PC-9 (cell line): ENCODE results near the gene DENND4A. TPM values are rescaled to one million over a fixed set of nuclear protein-coding genes. Genes with fewer than 3 reads are reported as not detected.
"Not testable (repeated sequence)": the region's sequence is repeated elsewhere in the genome, so short reads cannot be mapped to it uniquely, and the experiment has no call there.

Experiments used
- BruUV-seq: library from RNA; stranded (reverse); fragments of 400-500 nt; replicated peaks from 2 replicates; lab custom pipeline; 2021; lab: Mats Ljungman, UMichigan
- CTCF ChIA-PET: fragments of 300-600 bp; sonication (Branson Sonifier 250); formaldehyde crosslinking; loops from one replicate; lab custom pipeline; 2022; ENCODE audit warnings: antibody characterized with exemption; lab: Charles Lee
- POLR2A ChIA-PET: fragments of 300-600 bp; sonication (Branson Sonifier 250); formaldehyde crosslinking; loops from one replicate; lab custom pipeline; 2022; ENCODE audit warnings: antibody characterized with exemption; ENCODE audit not compliant: unreplicated experiment; lab: Charles Lee
- DNase-seq, 2 experiments: peaks; one replicate each; pipeline versions ENCODE4 v3.0.0 to v3.0.0-alpha.2; 2015 to 2022; ENCODE audit warnings: mixed read lengths in 1 of 2
- H2AFZ ChIP-seq: fragments of 200-600 bp; sonication (generic); 2 replicates; pipeline ENCODE4 v1.8.1; 2017; ENCODE audit warnings: antibody characterized with exemption
- H3F3A ChIP-seq: fragments of 200-600 bp; sonication (generic); 2 replicates; pipeline ENCODE4 v1.8.1; 2017; ENCODE audit warnings: antibody characterized with exemption, mild to moderate bottlenecking, low read depth; ENCODE audit not compliant: insufficient read depth
- H3K27ac ChIP-seq: fragments of 200-600 bp; sonication (generic); 2 replicates; pipeline ENCODE4 v1.6.1; 2016; ENCODE audit warnings: mixed run types
- H3K27me3 ChIP-seq: fragments of 200-600 bp; sonication (generic); 2 replicates; pipeline ENCODE4 v1.6.1; 2016; ENCODE audit warnings: low read depth, mixed run types; ENCODE audit not compliant: insufficient read depth
- H3K36me3 ChIP-seq: fragments of 200-600 bp; sonication (generic); 2 replicates; pipeline ENCODE4 v1.6.1; 2016; ENCODE audit warnings: low read depth, mixed run types
- H3K4me1 ChIP-seq: fragments of 200-600 bp; sonication (generic); replicated peaks from 2 replicates; pipeline ENCODE4 v1.6.1; 2016; ENCODE audit warnings: mixed run types; ENCODE audit not compliant: insufficient read depth
- H3K4me2 ChIP-seq: fragments of 200-600 bp; sonication (generic); 2 replicates; pipeline ENCODE4 v1.6.1; 2017; ENCODE audit warnings: mixed run types
- H3K4me3 ChIP-seq: fragments of 200-600 bp; sonication (generic); 2 replicates; pipeline ENCODE4 v1.6.1; 2016; ENCODE audit warnings: mixed run types
- H3K79me2 ChIP-seq: fragments of 200-600 bp; sonication (generic); 2 replicates; pipeline ENCODE4 v1.6.1; 2017; ENCODE audit warnings: low read depth, mixed run types
- H3K9me2 ChIP-seq: fragments of 200-600 bp; sonication (generic); 2 replicates; pipeline ENCODE4 v1.8.1; 2017; ENCODE audit warnings: mild to moderate bottlenecking; ENCODE audit not compliant: insufficient read depth
- H3K9me3 ChIP-seq: fragments of 200-600 bp; sonication (generic); 2 replicates; pipeline ENCODE4 v1.8.1; 2016; ENCODE audit warnings: low read depth; ENCODE audit not compliant: insufficient read depth
- H4K20me1 ChIP-seq: fragments of 200-600 bp; sonication (generic); 2 replicates; pipeline ENCODE4 v1.8.1; 2017; ENCODE audit not compliant: insufficient read depth
- CTCF ChIP-seq: fragments of 200-600 bp; sonication (generic); conservative IDR thresholded peaks from 2 replicates; pipeline ENCODE4 v1.6.1; 2017; ENCODE audit warnings: mixed run types, antibody characterized with exemption, mild to moderate bottlenecking, moderate library complexity
- EZH2 ChIP-seq: fragments of 200-600 bp; sonication (generic); IDR thresholded peaks from 2 replicates; pipeline ENCODE4 v1.8.0; 2017; ENCODE audit warnings: antibody characterized with exemption, low read depth
- intact Hi-C: fragments of 100-400 bp; cut with micrococcal nuclease; formaldehyde crosslinking; loops from one replicate; pipeline ENCODE4 v1.10.0; 2022; ENCODE audit not compliant: unreplicated experiment
- total RNA-seq: library from RNA; stranded (reverse); gene quantifications from 2 replicates; pipeline ENCODE4 v1.2.3, GENCODE V29; 2021

The DENND4A gene
- total RNA-seq, 1 experiment from 2014 or later, result 16.3 TPM

GRCh38 chr15:65818927-65819562 is 27.0 kb upstream of the DENND4A start:
- H3K4me1 ChIP-seq, result no peaks in the 10 kb centered on the region
- no peak overlapping the region for H3K4me2 ChIP-seq
- DNase-seq, result no peak
- H3K27ac ChIP-seq, result no peak overlapping the region
- intact Hi-C loops, result no loop called here
- no peaks in the 10 kb centered on the region for H3K9me2 ChIP-seq
- H3F3A ChIP-seq, result 0 out of 2 replicates have a peak, but pooled peaks cover under 1% of the 10 kb centered on the region
- no TSS peak for BruUV-seq
- ChIA-PET CTCF (no interaction called here), POLR2A (no interaction called here)
- H3K27me3 ChIP-seq, result no peaks in the 10 kb centered on the region
- no peaks in the 10 kb centered on the region for H3K79me2 ChIP-seq
- H4K20me1 ChIP-seq, result no peaks in the 10 kb centered on the region
- no peak overlapping the region for H2AFZ ChIP-seq
- H3K36me3 ChIP-seq, result no peaks in the 10 kb centered on the region
- H3K9me3 ChIP-seq, result no peaks in the 10 kb centered on the region
- H3K4me3 ChIP-seq, result no peak overlapping the region
- TF ChIP-seq CTCF, result no peak
- TF ChIP-seq EZH2, result no peak

- Histone ChIP-seq H2AFZ (no peak overlapping the region), H3K4me1 (no peaks in the 10 kb centered on the region), H3K9me2 (no peaks in the 10 kb centered on the region), H3K79me2 (no peaks in the 10 kb centered on the region), H3K27me3 (no peaks in the 10 kb centered on the region), H3K4me3 (no peak overlapping the region), H3F3A (no peaks in the 10 kb centered on the region), H3K9me3 (no peaks in the 10 kb centered on the region), H3K36me3 (no peaks in the 10 kb centered on the region), H4K20me1 (no peaks in the 10 kb centered on the region), H3K27ac (no peak overlapping the region), H3K4me2 (no peak overlapping the region)
- no peak for TF ChIP-seq EZH2
- no peak for TF ChIP-seq CTCF
- ChIA-PET POLR2A (no interaction called here), CTCF (no interaction called here)
- BruUV-seq, result no TSS peak
- intact Hi-C loops, result no loop called here
- DNase-seq, result no peak
These were observed 24.3 kb upstream of the DENND4A start for GRCh38 chr15:65816441-65816840.

- H3K9me2 ChIP-seq, H3K4me2 ChIP-seq, H3K9me3 ChIP-seq, H3K27ac ChIP-seq, H3K36me3 ChIP-seq, H3K4me1 ChIP-seq, H3K4me3 ChIP-seq, H3K79me2 ChIP-seq, H2AFZ ChIP-seq, H4K20me1 ChIP-seq, BruUV-seq, CTCF ChIA-PET, H3K27me3 ChIP-seq, POLR2A ChIA-PET, intact Hi-C loops, DNase-seq, H3F3A ChIP-seq: not testable (repeated sequence)
These were observed 23.9 kb upstream of the DENND4A start for GRCh38 chr15:65816008-65816407.

- H3K9me3 ChIP-seq, H3K9me2 ChIP-seq, BruUV-seq, intact Hi-C loops, DNase-seq, H3K4me2 ChIP-seq, H3K27me3 ChIP-seq, H3K4me3 ChIP-seq, H3K79me2 ChIP-seq, H3K27ac ChIP-seq, H3K4me1 ChIP-seq, H3F3A ChIP-seq, H4K20me1 ChIP-seq, H2AFZ ChIP-seq, POLR2A ChIA-PET, CTCF ChIA-PET, H3K36me3 ChIP-seq: not testable (repeated sequence)
These were observed 22.2 kb upstream of the DENND4A start for GRCh38 chr15:65814271-65814670.
